HG02798 (cell line): ENCODE measurements around the gene LZIC.

Source experiments
- ATAC-seq: cut with Tn5 transposase; IDR thresholded peaks from one replicate; pipeline ENCODE4 v1.9.1; 2021; ENCODE audit warnings: mild to moderate bottlenecking; ENCODE audit not compliant: unreplicated experiment, poor library complexity

Gene LZIC

GRCh38 chr1:9912264-9912936 lies 30.8 kb downstream of the LZIC start:
- ATAC-seq = no peak

DNA sequence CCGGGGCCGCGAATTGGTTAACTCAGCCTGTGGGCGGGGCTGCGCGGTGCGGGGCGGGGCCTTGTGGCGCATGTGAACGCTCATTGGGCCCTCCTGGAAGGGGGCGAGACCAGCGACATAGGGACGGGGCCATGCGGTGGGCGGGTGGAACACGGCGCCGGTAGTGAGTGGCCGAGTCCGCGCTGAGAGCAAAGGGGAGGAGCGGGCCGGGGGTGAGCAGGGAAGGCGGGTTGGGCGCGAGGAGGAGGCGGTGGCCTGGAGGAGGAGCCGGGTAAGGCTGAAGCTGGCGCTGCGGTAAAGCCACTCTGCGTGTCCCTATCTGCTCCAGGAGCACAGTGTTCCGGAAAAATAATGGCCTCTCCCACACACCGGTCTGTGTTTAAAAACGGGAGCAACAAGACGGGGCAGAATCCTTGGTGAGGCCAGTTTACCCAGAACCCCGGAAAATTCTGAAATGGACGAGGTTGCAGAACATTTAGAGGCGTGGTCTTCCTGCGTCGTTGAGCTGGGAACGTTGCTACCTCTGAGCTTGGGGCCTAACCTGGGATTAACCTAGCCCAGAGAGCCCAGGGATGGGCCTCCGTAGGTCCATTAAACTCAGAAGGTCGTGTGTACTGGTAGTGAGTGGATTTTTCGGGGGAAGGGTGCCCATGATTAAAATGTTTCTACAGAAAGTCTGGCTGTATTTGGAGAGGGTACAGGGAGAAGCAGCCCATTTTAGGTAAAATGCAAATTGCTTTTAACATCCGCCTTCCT lies 32.6 kb downstream of the LZIC start:
- peak; percentile 95 for ATAC-seq

GRCh38 chr1:9910076-9910422 lies 33.1 kb downstream of the LZIC start, which contains the start of gene CTNNBIP1:
TSS of gene CTNNBIP1 (minus strand) at chr1:9910269. CDS start at chr1:9872064, 38,205 bp downstream.
- peak; percentile 84 for ATAC-seq

DNA sequence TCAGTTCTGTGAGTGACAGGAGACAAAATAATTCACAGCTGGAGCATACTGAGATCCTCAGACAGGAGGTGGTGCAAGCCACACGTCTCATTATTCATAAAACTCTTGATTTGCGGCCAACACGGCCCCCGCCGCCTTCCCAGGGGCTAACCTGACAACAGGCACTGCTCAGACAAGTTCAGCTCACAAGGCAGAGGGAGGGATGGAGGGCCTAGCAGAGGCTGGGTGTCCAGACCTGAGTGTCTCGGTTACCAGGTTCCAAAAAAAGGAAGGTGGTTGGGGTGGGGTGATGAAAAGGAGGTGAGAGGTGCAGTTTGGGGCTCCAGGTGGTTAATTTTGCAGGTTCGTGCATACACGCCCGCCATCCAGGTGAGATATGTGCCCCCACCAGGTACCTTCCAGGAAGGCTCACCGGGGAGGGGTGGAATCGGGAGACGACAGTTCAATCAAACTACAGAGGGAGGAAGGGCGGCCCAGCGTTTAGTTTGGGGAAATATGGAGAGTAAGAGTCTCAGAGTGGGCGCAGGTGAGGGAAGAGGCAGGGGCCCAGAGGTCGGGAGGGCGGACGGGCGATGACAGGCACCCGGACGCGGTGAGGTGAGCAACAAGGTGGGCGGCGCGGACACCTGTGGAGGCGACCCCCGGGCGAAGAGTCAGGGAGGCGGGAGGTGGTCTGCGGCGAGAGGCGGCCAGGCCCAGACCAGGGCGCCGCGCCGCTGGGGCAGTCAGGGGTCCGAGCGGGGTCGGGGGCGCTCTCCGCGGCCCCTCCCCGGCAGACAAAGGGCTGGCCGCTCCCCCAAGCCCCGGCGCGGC lies 33.8 kb downstream of the LZIC start:
- ATAC-seq = peak; percentile 1

- no peak for ATAC-seq
These were observed 34.3 kb downstream of the LZIC start for GRCh38 chr1:9908871-9909233.

- no peak for ATAC-seq
These were observed 35.8 kb downstream of the LZIC start for GRCh38 chr1:9907441-9907840.

- ATAC-seq = no peak
These were observed 36.7 kb downstream of the LZIC start for GRCh38 chr1:9906466-9906865.

- no peak for ATAC-seq
These were observed 38.2 kb downstream of the LZIC start for GRCh38 chr1:9905010-9905409.

DNA sequence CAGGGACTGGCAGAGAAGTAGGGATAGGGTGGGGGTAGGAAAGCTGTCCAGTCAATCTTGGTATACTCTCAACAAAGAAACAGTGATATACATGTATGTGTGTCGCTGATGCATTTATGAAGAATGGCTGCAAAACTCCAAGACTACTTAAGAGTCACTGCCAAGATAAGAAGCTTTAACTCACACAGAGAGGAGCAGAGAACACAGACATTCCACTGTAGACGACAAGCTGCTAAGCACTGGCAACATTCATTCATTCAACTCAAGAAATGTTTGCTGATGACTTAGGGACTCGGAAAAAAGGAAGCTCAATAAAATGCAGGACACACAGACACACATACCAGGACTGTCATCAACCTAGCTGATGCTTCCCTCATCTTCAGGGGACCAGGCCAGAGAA lies 38.6 kb downstream of the LZIC start:
- no peak for ATAC-seq

- ATAC-seq = no peak
These were observed 39.2 kb downstream of the LZIC start for GRCh38 chr1:9903801-9904527.

GRCh38 chr1:9902060-9902452 lies 41.1 kb downstream of the LZIC start:
- no peak for ATAC-seq

GRCh38 chr1:9901148-9902059 lies 41.8 kb downstream of the LZIC start:
- ATAC-seq = no peak

DNA sequence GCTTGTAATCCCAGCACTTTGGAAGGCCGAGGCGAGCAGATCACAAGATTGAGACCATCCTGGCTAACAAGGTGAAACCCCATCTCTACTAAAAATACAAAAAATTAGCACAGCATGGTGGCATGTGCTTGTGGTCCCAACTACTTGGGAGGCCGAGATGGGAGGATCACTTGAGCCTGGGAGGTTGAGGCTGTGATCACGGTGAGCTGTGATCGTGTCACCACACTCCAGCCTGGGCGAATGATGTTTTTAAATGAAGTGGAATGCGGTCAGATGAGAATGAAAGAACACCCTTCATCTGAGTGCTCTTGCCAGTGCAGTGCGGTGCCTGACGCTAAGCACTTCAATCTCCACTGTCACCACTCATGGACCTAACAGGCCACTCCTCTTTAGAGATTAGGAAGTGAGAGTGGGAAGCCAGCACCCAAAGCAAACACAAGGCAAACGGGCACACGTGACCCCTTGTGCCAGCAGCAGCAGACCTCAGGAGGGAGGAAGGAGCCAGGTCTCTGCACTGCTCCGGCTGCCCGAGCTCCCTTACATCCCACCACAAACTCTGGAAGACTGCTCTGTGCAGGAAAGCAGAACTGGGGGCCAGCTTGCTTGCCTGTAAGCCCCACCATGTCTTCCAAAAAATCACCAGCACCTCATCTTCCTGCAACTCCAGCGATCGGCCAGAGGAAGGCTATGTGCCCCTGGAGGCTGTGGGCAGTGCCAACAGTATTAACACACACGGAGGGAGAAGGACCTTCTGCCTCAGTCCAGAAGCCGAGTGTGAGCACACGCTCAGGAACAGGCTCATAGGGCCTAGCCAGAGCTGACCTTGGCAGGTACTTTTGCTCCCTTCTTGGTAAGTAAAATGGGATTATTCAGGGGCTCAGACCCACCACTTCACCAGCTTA lies 42.8 kb downstream of the LZIC start:
- no peak for ATAC-seq

DNA sequence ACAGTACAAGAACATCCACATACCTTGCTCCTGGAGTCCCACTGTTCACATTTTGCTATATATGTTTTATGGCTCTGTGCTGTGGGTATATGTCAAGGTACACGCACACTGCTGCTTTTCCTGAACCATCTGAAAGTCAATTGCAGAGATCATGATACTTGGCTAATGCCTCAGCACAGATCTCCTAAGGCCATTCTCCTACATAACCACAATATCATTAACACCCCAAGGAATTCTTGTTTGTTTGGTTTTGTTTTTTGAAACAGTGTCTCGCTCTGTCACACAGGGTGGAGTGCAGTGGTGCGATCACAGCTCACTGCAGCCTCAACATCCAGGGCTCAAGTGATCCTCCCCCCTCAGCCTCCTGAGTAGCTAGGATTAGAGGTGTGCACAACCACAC lies 49.1 kb downstream of the LZIC start:
- no peak for ATAC-seq

- no peak for ATAC-seq
These were observed 50.3 kb downstream of the LZIC start for GRCh38 chr1:9892563-9893528.

- no peak for ATAC-seq
These were observed 52.0 kb downstream of the LZIC start for GRCh38 chr1:9891207-9891606.

GRCh38 chr1:9890224-9890731 lies 52.9 kb downstream of the LZIC start:
- ATAC-seq = no peak
